ENCODE results near the gene PLCB1. TPM values are rescaled to one million over a fixed set of nuclear protein-coding genes. Genes with fewer than 3 reads are reported as not detected.

The PLCB1 gene
- total RNA-seq, 1 experiment from 2014 or later, result 6.0 TPM

DNA sequence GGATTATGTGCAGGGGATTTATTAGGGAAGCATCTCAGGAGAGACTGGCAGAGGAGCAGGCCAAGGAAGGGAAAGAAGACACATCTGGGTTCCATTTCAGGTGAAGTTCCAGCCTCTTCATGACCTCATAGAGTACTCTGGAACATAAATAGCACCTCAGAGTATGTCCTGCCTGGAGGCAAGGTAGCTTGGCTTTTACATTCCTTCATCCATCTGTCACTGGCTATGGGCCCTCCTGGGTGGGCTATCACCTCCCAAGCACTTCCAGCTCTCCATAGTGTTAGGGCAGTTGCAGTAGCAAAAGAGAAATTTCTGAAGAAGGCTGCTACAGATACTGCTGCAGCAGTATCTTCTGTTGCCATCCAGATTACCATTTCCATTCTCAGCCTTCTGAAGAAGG, 116.0 kb downstream of the PLCB1 start:
- Mint-ChIP-seq H3K36me3 (ENCODE audit: insufficient read depth, unreplicated experiment) (no peaks in the 10 kb centered on the region), H3K4me1 (ENCODE audit: low read depth, unreplicated experiment) (no peaks in the 10 kb centered on the region), H3K4me3 (ENCODE audit: low read depth, unreplicated experiment) (no peak overlapping the region), H3K27me3 (ENCODE audit: unreplicated experiment) (peaks cover 9% of the 10 kb centered on the region), H3K27ac (ENCODE audit: unreplicated experiment) (no peak overlapping the region), H3K9me3 (ENCODE audit: low read depth, unreplicated experiment) (no peaks in the 10 kb centered on the region)
- DNase-seq, result no peak
- BruUV-seq (replicated peaks), result no TSS peak
- CTCF ChIA-PET, result no interaction called here
- intact Hi-C loops (cut with micrococcal nuclease; ENCODE audit: unreplicated experiment), result no loop called here
- TF ChIP-seq, protein P1, sequence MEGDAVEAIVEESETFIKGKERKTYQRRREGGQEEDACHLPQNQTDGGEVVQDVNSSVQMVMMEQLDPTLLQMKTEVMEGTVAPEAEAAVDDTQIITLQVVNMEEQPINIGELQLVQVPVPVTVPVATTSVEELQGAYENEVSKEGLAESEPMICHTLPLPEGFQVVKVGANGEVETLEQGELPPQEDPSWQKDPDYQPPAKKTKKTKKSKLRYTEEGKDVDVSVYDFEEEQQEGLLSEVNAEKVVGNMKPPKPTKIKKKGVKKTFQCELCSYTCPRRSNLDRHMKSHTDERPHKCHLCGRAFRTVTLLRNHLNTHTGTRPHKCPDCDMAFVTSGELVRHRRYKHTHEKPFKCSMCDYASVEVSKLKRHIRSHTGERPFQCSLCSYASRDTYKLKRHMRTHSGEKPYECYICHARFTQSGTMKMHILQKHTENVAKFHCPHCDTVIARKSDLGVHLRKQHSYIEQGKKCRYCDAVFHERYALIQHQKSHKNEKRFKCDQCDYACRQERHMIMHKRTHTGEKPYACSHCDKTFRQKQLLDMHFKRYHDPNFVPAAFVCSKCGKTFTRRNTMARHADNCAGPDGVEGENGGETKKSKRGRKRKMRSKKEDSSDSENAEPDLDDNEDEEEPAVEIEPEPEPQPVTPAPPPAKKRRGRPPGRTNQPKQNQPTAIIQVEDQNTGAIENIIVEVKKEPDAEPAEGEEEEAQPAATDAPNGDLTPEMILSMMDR (IDR thresholded peaks at IDR 0.05; ENCODE audit: unreplicated experiment), result no peak

DNA sequence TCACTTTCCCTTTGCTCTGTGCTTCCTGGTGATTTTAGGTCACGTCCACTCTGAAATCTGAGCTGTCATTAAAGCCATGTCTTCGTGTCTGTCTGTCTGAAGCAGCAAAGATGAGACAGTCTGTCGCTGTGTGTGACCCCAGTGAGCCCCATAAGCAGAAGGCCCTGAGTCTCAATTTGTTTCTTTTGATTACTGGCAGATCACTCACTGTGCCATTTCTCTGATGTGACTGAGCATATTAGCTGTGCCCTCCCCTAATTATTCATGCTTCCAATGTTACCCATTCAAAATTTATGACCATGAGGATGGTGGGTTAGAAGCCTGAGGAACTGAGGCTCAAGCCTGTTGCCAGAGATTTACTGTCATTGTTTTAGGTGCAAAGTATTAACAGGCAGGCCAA, 117.6 kb downstream of the PLCB1 start:
- Mint-ChIP-seq H3K27me3 (ENCODE audit: unreplicated experiment) (peaks cover 9% of the 10 kb centered on the region), H3K4me3 (ENCODE audit: low read depth, unreplicated experiment) (no peak overlapping the region), H3K27ac (ENCODE audit: unreplicated experiment) (no peak overlapping the region), H3K4me1 (ENCODE audit: low read depth, unreplicated experiment) (no peaks in the 10 kb centered on the region), H3K36me3 (ENCODE audit: insufficient read depth, unreplicated experiment) (no peaks in the 10 kb centered on the region), H3K9me3 (ENCODE audit: low read depth, unreplicated experiment) (no peaks in the 10 kb centered on the region)
- no TSS peak for BruUV-seq (replicated peaks)
- intact Hi-C loops (cut with micrococcal nuclease; ENCODE audit: unreplicated experiment), result no loop called here
- TF ChIP-seq, protein P1 (IDR thresholded peaks at IDR 0.05; ENCODE audit: unreplicated experiment), result no peak
- CTCF ChIA-PET, result no interaction called here
- DNase-seq, result no peak

DNA sequence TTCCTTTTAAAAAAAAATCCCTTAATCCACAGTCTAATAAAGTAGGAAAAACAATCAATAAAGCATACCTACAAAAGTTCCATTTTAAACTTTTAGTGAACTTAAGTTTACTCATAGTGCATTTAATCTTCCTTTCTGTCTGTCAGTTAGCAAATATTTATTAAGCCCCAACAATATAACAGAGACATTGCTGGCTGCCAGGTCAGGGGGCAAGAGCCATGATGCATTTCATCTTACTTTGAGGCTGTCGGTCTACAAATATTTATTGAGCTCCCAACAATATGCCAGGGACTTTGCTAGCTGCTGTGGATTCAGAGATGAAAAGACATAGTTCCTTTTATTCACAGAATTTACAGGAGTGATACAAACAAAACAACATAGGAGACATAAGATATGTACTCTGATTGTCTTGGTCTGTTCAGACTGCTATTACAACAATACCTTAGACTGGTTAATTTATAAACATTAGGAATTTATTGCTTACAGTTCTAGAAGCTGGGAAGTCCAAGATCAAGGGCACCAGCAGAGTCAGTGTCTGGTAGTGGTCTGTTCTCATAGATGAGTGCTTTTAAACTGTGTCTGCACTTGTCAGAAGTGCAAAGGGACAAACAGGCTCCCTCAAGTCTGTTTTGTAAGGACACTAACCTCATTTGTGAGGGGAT, 118.6 kb downstream of the PLCB1 start:
- TF ChIP-seq, protein P1 (IDR thresholded peaks at IDR 0.05; ENCODE audit: unreplicated experiment), result no peak
- intact Hi-C loops (cut with micrococcal nuclease; ENCODE audit: unreplicated experiment), result no loop called here
- CTCF ChIA-PET, result interaction anchor here (0.5 kb wide), 1 partner anchor 293 kb away, joined by 4 read pairs; no protein-coding TSS in a partner anchor
- Mint-ChIP-seq H3K9me3 (ENCODE audit: low read depth, unreplicated experiment) (no peaks in the 10 kb centered on the region), H3K36me3 (ENCODE audit: insufficient read depth, unreplicated experiment) (no peaks in the 10 kb centered on the region), H3K4me1 (ENCODE audit: low read depth, unreplicated experiment) (no peaks in the 10 kb centered on the region), H3K4me3 (ENCODE audit: low read depth, unreplicated experiment) (no peak overlapping the region), H3K27ac (ENCODE audit: unreplicated experiment) (no peak overlapping the region), H3K27me3 (ENCODE audit: unreplicated experiment) (peaks cover 9% of the 10 kb centered on the region)
- DNase-seq, result no peak
- no TSS peak for BruUV-seq (replicated peaks)

DNA sequence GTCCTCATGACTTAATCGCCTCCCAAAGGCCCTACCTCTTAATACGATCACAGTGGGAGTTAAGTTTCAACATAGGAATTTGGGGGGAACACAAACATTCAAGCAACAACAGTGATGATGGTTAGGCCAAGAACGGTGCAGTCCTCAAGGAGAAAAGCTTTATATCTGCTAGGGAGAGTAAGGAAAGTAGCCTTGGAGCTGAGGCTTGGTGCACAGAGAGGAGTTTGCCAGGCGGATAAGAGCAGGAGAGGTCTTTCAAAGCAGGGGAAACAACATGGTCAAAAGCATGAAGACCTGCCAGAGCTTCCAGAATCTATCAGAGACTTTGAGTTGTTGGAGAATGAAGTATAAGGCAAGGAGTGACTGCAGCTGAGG, 119.1 kb downstream of the PLCB1 start:
- CTCF ChIA-PET, result no interaction called here
- no peak for DNase-seq
- no peak overlapping the region for H3K27ac Mint-ChIP-seq (ENCODE audit: unreplicated experiment)
- H3K4me1 Mint-ChIP-seq (ENCODE audit: low read depth, unreplicated experiment), result no peaks in the 10 kb centered on the region
- H3K36me3 Mint-ChIP-seq (ENCODE audit: insufficient read depth, unreplicated experiment), result no peaks in the 10 kb centered on the region
- H3K27me3 Mint-ChIP-seq (ENCODE audit: unreplicated experiment), result peaks cover 9% of the 10 kb centered on the region
- no peaks in the 10 kb centered on the region for H3K9me3 Mint-ChIP-seq (ENCODE audit: low read depth, unreplicated experiment)
- no TSS peak for BruUV-seq (replicated peaks)
- intact Hi-C loops (cut with micrococcal nuclease; ENCODE audit: unreplicated experiment), result no loop called here
- no peak overlapping the region for H3K4me3 Mint-ChIP-seq (ENCODE audit: low read depth, unreplicated experiment)
- TF ChIP-seq, protein P1 (IDR thresholded peaks at IDR 0.05; ENCODE audit: unreplicated experiment), result no peak

Data from Calu3 (cell line).